SH-SY5Y (cell line): ENCODE measurements around the gene CGB1.

ENCODE experiments used
- GATA2 ChIP-seq: IDR thresholded peaks from 2 replicates; pipeline ENCODE4 v1.6.1; 2011; ENCODE audit warnings: mild to moderate bottlenecking, low read depth, low read length
- GATA3 ChIP-seq: IDR thresholded peaks from 2 replicates; pipeline ENCODE4 v1.6.1; 2011; ENCODE audit warnings: low read depth, mild to moderate bottlenecking, low read length, moderate library complexity

The CGB1 gene

GRCh38 chr19:49004964-49005614 is 31.6 kb downstream of the CGB1 start:
- no peak for TF ChIP-seq GATA3
- no peak for TF ChIP-seq GATA2

- TF ChIP-seq GATA3 (no peak), GATA2 (no peak)
These were observed 32.6 kb downstream of the CGB1 start for GRCh38 chr19:49004133-49004532.

DNA sequence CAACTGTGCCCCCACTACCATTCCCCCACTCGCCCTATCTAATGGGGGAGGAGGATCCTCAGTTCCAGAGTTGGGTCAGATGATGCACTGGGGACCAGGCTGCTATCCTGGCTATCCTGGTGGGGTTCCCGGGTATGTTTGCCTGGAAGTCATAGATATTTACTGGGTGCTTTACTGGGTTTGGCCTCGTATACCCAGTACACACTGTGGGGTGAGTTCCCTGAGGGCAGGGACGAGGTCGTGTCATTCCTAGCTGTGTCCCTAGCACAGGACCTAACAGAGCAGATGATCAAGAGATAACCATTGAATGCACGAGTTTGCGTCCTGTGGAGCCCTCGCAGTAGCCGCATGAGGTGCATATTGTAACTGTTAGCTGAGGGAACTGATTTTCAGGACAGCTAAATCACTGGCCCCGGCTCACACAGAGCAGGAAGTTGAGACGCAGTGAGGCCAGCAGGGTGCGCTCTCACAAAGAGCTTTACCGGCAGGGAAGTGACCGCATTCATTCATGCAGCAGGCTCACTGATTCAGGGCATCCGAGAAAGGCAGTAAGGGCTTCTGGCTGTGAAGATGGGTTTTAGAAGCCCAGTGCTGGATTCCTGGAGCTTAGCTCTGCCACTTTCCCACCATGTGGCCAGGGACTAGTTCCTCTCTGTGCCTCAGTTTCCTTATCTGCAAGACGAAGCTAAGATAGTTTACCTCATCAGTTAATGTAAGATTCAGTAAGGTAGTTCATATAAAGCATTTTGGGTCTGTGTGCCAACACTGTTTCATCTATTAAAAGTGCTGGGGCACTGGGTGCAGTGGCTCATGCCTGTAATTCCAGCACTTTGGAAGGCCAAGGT is 37.0 kb downstream of the CGB1 start:
- TF ChIP-seq GATA2 (no peak), GATA3 (no peak)

GRCh38 chr19:48997972-48998371 is 38.7 kb downstream of the CGB1 start:
- TF ChIP-seq GATA2 (no peak), GATA3 (no peak)

DNA sequence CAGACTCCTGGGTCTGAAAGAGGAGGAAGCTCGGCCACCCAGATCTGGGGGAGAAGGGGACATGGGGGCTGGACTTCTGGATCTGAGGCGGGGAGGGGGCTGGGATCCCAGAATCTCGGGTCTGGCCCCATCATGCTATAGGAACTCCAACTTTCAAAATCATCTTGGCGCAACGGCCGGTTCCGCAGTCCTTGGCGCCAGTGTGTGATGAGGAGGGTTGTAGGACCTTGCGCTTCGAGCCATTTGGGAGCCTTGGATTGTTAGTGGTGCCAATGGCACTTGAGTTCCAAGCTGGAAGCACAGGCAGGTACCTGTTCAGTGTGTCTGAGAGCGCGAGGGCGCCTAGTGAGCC is 42.7 kb downstream of the CGB1 start:
- TF ChIP-seq GATA3 (no peak), GATA2 (no peak)

DNA sequence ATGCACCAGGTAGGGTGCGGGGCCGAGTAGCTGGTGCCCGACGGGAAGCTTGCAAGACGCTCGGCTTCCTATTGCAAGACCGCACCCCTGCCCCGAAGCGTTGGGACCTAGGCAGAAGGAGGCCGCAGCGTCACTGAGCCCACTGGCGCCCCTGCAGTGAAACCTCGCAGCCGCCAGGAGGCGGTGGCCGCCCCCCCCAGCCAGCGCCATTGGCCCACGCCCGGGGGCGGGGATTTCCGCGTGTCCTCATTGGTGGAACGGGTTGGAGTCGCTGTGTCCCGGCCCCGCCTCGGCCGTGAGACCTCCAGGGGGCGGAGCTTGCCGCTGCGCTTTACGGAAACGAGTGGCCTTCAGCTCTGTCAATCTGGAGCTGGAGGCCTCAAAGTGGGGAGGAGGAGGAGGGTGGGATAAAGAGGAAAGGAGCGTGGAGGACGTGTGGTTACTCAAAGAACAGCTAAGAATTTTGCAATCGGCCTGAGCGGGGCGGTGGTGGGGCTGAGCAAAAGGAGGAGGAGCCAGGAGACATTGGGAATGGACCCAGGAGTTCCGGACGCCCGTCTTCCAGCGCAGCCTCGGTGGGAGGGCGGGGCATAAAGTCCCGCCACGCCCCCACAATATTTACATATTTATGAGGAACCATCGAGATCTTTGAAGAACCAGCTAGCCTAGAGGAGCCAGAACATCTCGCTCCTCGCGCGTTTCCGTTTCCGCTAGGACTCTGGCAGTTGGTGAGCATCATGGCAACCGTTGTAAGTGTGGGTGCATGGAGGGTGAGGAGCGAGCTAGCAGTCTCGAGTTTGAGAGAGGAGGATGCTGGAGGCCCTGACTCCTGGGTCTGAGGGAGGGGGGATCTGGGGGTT is 43.3 kb downstream of the CGB1 start, which contains the start of the genes GYS1 and RUVBL2:
GYS1 (minus strand) TSS at position 135 of the 860 bp plus-strand sequence. CDS start 197 bp downstream, outside the sequence.
RUVBL2 (plus strand) TSS at position 713 of the 860 bp plus-strand sequence; CDS start at position 738, 25 bp downstream.
- TF ChIP-seq GATA3 (no peak), GATA2 (no peak)

- no peak for TF ChIP-seq GATA3
- no peak for TF ChIP-seq GATA2
These were observed 44.0 kb downstream of the CGB1 start for GRCh38 chr19:48992581-48993174.

DNA sequence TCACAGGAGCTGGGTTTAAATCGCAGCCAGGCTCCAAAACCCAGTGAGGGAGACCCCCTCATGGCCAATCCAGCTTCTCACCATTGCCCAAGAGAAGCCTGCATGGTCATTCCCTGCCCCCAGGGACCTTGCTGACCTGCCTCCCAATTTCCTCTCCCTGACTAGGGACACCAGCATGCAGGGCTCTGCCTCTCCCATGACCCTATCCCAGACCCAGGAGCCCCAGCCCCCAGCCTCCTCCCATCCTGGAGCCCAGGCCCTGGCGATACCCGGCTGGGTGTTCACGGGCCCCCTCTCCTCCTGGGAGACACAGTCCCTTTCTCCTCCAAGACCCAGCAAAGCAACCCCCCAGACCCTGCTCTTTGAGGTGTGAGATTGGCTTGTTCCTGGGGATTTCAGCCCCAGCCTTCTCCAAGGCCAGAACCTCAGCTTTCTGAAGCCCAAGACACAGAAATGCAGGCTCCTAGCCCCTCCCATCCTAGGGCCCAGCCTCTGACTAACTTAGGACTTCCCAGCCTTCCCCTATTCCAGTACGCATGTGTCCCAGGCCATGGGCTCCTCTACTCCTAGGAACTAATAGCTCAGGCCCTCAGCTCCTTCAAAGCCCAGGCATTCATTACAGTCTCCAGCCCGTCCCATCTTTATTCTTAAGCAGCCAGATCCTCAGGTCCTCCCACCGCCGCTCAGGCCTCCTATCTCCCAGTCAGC is 44.7 kb downstream of the CGB1 start:
- no peak for TF ChIP-seq GATA3
- TF ChIP-seq GATA2 = no peak

GRCh38 chr19:48991011-48991609 is 45.6 kb downstream of the CGB1 start:
- no peak for TF ChIP-seq GATA3
- TF ChIP-seq GATA2 = no peak

- TF ChIP-seq GATA3 (no peak), GATA2 (no peak)
These were observed 46.3 kb downstream of the CGB1 start for GRCh38 chr19:48990400-48990799.

DNA sequence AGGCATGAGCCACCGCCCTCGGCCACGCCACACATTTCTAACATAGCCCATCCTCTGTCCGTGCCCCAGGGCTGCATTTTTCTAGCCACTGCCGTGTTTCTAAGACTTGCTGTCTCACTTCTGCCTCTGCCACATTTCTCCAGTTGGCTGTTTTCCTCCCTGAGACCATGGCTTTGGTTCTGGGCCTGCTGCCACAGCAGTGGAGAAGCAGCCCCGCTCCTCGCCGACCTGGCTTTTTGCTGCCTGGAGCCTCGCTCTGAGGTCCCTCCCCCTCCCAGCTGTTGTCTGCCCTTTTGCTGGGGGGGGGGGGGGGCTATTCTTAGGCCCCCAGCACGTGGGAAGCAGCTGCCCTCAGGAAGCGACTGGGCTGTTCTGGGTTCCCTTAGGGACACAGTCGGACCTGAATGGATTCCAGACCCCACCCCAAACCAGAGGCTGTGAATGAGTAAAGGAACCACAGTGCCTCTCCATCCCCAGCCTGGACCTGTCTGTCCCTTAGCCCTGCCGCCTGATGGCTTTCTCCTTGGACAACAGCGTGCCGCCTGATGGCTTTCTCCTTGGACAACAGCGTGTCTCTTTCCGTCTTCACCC is 46.9 kb downstream of the CGB1 start:
- TF ChIP-seq GATA2 = no peak
- TF ChIP-seq GATA3 = no peak

- TF ChIP-seq GATA3 (no peak), GATA2 (no peak)
These were observed 47.8 kb downstream of the CGB1 start for GRCh38 chr19:48988860-48989259.
